Effector memory CD4-positive, alpha-beta T cell (primary cell): ENCODE data around the gene OR10A7.
A peak's percentile ranks its signal among the peaks of the same experiment; 100 is the strongest.
"Not testable (repeated sequence)": the region's sequence is repeated elsewhere in the genome, so short reads cannot be mapped to it uniquely, and the experiment has no call there.

Source experiments
- DNase-seq, 3 donors: peaks; one replicate each; pipeline ENCODE4 v3.0.0-alpha.2; 2020
- H3K27ac ChIP-seq: 2 replicates; pipeline ENCODE4 v1.7.0; 2013; ENCODE audit warnings: mild to moderate bottlenecking, low read length, moderate library complexity; ENCODE audit not compliant: insufficient read depth, poor library complexity, severe bottlenecking
- H3K27me3 ChIP-seq: replicated peaks from 2 replicates; pipeline ENCODE4 v1.7.0; 2013; ENCODE audit warnings: mild to moderate bottlenecking, low read length; ENCODE audit not compliant: insufficient read depth, control insufficient read depth, poor library complexity, severe bottlenecking
- H3K36me3 ChIP-seq: 2 replicates; pipeline ENCODE4 v1.7.0; 2013; ENCODE audit warnings: mild to moderate bottlenecking, low read length, moderate library complexity; ENCODE audit not compliant: control insufficient read depth, insufficient read depth
- H3K4me1 ChIP-seq: 2 replicates; pipeline ENCODE4 v1.7.0; 2013; ENCODE audit warnings: low read length, mild to moderate bottlenecking; ENCODE audit not compliant: control insufficient read depth, insufficient read depth, poor library complexity, severe bottlenecking
- H3K4me3 ChIP-seq: 2 replicates; pipeline ENCODE4 v1.7.0; 2013; ENCODE audit warnings: low read length, low read depth, mild to moderate bottlenecking; ENCODE audit not compliant: insufficient read depth, poor library complexity, severe bottlenecking
- H3K9me3 ChIP-seq: 2 replicates; pipeline ENCODE4 v1.7.0; 2013; ENCODE audit warnings: mild to moderate bottlenecking, low read length, moderate library complexity; ENCODE audit not compliant: control insufficient read depth
- total RNA-seq, 3 donors: gene quantifications; one replicate each; lab custom pipeline; 2026; lab: John Stamatoyannopoulos, UW

Gene OR10A7, protein sequence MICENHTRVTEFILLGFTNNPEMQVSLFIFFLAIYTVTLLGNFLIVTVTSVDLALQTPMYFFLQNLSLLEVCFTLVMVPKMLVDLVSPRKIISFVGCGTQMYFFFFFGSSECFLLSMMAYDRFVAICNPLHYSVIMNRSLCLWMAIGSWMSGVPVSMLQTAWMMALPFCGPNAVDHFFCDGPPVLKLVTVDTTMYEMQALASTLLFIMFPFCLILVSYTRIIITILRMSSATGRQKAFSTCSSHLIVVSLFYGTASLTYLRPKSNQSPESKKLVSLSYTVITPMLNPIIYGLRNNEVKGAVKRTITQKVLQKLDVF
- 0 reads per million in 3 donors for total RNA-seq

DNA sequence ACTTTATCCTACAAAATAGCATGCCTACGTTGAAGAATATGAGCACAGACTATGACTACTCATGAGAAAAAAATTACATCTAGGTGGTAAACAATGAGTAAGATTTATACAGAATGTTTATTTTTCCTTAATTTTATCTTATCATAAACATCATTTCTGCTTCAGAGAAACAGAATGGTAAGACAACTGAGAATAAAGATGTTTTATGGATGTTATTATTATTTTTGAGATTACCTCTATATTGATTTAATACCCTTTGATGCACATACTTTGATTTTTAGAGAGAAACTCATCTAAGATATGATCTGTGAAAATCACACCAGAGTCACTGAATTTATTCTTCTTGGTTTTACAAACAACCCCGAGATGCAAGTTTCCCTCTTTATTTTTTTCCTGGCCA lies at the start of gene OR10A7:
Gene OR10A7 (plus strand): TSS at position 301 of the 400 bp plus-strand sequence. CDS start 0 bp downstream, at position 301.
- no peak within 1 kb of the TSS for H3K4me3 ChIP-seq

GRCh38 chr12:55171445-55171844 lies 49.4 kb upstream of the OR10A7 start:
- no peak overlapping the region for H3K4me3 ChIP-seq
- H3K36me3 ChIP-seq = no peaks in the 10 kb centered on the region

More for the DNA sequence above, at the start of gene OR10A7:
- H3K36me3 ChIP-seq = no peaks in the 10 kb centered on the region
- no peaks in the 10 kb centered on the region for H3K4me1 ChIP-seq
- H3K27ac ChIP-seq = no peak within 1 kb of the TSS
- no peaks in the 10 kb centered on the region for H3K9me3 ChIP-seq
- no peak for DNase-seq
- no peaks in the 10 kb centered on the region for H3K27me3 ChIP-seq

GRCh38 chr12:55171846-55172245 lies 49.0 kb upstream of the OR10A7 start:
- H3K27me3 ChIP-seq, H3K9me3 ChIP-seq, H3K27ac ChIP-seq, H3K36me3 ChIP-seq, H3K4me1 ChIP-seq, H3K4me3 ChIP-seq, DNase-seq: not testable (repeated sequence)

More at GRCh38 chr12:55171445-55171844, 49.4 kb upstream of the OR10A7 start:
- Histone ChIP-seq H3K27me3 (no peaks in the 10 kb centered on the region), H3K27ac (no peak overlapping the region), H3K4me1 (no peaks in the 10 kb centered on the region), H3K9me3 (no peaks in the 10 kb centered on the region)
- no peak for DNase-seq

DNA sequence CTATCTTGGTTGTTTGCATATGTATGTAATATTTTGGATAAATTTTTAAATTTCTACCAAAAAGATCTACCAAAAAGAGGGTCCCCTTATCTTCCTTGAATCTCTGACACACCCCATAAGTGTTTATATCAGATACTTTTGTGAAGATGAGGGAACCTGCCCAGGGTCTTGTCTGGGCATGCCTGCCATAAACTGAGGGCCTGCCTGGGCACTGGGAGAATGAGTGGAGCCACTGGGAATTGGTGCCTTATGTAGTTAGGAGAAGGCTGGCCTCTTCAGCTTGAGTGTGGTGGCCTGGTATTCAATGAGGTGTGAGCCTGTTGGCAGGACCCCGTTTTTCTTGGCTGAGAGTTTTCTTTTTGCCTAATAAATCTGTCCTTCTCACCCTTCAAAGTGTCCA lies 48.1 kb upstream of the OR10A7 start:
- Histone ChIP-seq H3K9me3 (no peaks in the 10 kb centered on the region), H3K27ac (no peak overlapping the region), H3K27me3 (no peaks in the 10 kb centered on the region), H3K4me3 (no peak overlapping the region), H3K4me1 (no peaks in the 10 kb centered on the region), H3K36me3 (no peaks in the 10 kb centered on the region)
- no peak for DNase-seq

- H3K4me1 ChIP-seq = no peaks in the 10 kb centered on the region
- no peak for DNase-seq
- H3K27ac ChIP-seq = no peak overlapping the region
- no peaks in the 10 kb centered on the region for H3K9me3 ChIP-seq
- H3K27me3 ChIP-seq = no peaks in the 10 kb centered on the region
- H3K4me3 ChIP-seq = no peak overlapping the region
- no peaks in the 10 kb centered on the region for H3K36me3 ChIP-seq
Measured at GRCh38 chr12:55173456-55173855, 47.4 kb upstream of the OR10A7 start.

GRCh38 chr12:55188573-55188972 lies 32.3 kb upstream of the OR10A7 start:
- no peak for DNase-seq
- no peaks in the 10 kb centered on the region for H3K4me1 ChIP-seq
- no peak overlapping the region for H3K4me3 ChIP-seq
- peaks cover 4% of the 10 kb centered on the region for H3K27me3 ChIP-seq
- no peak overlapping the region for H3K27ac ChIP-seq
- no peaks in the 10 kb centered on the region for H3K36me3 ChIP-seq
- H3K9me3 ChIP-seq = no peaks in the 10 kb centered on the region

DNA sequence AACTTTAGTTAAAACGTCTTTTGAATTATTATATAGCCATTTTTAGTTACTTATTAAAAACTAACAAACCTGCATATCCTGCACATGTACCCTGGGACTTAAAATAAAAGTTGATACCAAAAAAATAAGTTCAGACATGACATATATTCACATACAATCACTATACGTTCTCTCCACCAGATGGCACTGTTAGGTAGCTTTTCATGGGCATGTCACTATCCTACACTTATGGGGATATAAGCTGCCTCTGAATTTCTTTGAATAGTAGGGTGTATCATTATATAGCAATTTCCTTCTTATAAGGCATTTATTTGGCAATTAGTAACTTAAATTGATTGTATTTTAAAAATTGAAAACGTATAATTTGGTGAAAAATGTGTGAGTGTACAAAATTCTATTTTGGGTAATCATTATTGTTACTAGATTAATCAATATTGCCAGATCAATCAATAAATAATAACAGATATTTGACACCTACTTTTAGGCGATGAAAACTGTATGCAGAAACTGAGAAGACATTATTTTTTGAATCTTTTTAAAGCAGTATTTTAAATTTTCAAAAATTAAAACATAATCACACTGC lies 31.8 kb upstream of the OR10A7 start:
- no peak overlapping the region for H3K27ac ChIP-seq
- H3K27me3 ChIP-seq = peaks cover 4% of the 10 kb centered on the region
- DNase-seq = peak in 1 of 3 donors; percentile 6
- H3K9me3 ChIP-seq = no peaks in the 10 kb centered on the region
- H3K4me1 ChIP-seq = no peaks in the 10 kb centered on the region
- H3K4me3 ChIP-seq = no peak overlapping the region
- no peaks in the 10 kb centered on the region for H3K36me3 ChIP-seq

DNA sequence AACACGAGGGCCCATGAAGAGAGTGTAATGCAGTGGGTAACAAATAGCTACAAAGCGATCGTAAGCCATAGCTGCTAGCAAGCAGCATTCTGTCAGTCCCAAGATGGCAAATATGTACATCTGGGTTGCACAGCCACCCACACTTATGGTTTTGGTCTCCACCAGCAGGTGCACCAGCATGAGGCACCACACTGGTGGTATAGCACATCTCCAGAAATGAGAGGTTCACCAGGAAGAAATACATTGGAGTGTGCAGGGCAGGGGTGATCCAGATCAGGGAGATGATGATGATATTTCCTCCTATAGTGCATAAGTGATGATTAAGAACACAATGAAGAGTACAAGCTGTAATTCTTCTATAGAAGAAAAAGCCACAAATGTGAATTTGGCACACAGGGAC lies 26.4 kb upstream of the OR10A7 start:
- H3K36me3 ChIP-seq = no peaks in the 10 kb centered on the region
- DNase-seq = no peak
- H3K4me1 ChIP-seq = no peaks in the 10 kb centered on the region
- H3K27ac ChIP-seq = no peak overlapping the region
- H3K9me3 ChIP-seq = no peaks in the 10 kb centered on the region
- H3K4me3 ChIP-seq = no peak overlapping the region
- H3K27me3 ChIP-seq = peaks cover 4% of the 10 kb centered on the region

- no peaks in the 10 kb centered on the region for H3K4me1 ChIP-seq
- no peak overlapping the region for H3K27ac ChIP-seq
Measured at GRCh38 chr12:55226523-55226922, 5.7 kb downstream of the OR10A7 start.

GRCh38 chr12:55227643-55228042 lies 6.8 kb downstream of the OR10A7 start:
- Histone ChIP-seq H3K9me3 (no peaks in the 10 kb centered on the region), H3K27me3 (no peaks in the 10 kb centered on the region), H3K36me3 (no peaks in the 10 kb centered on the region), H3K4me1 (no peaks in the 10 kb centered on the region), H3K4me3 (no peak overlapping the region), H3K27ac (no peak overlapping the region)
- DNase-seq = no peak

More at GRCh38 chr12:55226523-55226922, 5.7 kb downstream of the OR10A7 start:
- Histone ChIP-seq H3K27me3 (no peaks in the 10 kb centered on the region), H3K36me3 (no peaks in the 10 kb centered on the region), H3K9me3 (no peaks in the 10 kb centered on the region), H3K4me3 (no peak overlapping the region)
- no peak for DNase-seq
